ENCODE data around the gene STK33. TPM values are rescaled to one million over a fixed set of nuclear protein-coding genes. Genes with fewer than 3 reads are reported as not detected.
A peak's percentile ranks its signal among the peaks of the same experiment; 100 is the strongest.

The STK33 gene
- polyA plus RNA-seq, 3 donors, result 25.3 to 34.5 (median 25.9) TPM

- no peak for DNase-seq (ENCODE audit: low read depth in 3 of 3, low spot score in 2 of 3)
Observed at GRCh38 chr11:8442301-8442700, 151.7 kb downstream of the STK33 start.

- no peak for DNase-seq (ENCODE audit: low read depth in 3 of 3, low spot score in 2 of 3)
Observed at GRCh38 chr11:8440649-8441048, 153.4 kb downstream of the STK33 start.

- DNase-seq (ENCODE audit: low read depth in 3 of 3, low spot score in 2 of 3), result no peak
Observed at GRCh38 chr11:8429483-8429882, 164.5 kb downstream of the STK33 start.

GRCh38 chr11:8426076-8426475 is 168.0 kb downstream of the STK33 start:
- DNase-seq (ENCODE audit: low read depth in 3 of 3, low spot score in 2 of 3), result no peak

- no peak for DNase-seq (ENCODE audit: low read depth in 3 of 3, low spot score in 2 of 3)
Observed at GRCh38 chr11:8415195-8415594, 178.8 kb downstream of the STK33 start.

- no peak for DNase-seq (ENCODE audit: low read depth in 3 of 3, low spot score in 2 of 3)
Observed at GRCh38 chr11:8408151-8408941, 185.7 kb downstream of the STK33 start.

GRCh38 chr11:8403310-8403709 is 190.7 kb downstream of the STK33 start:
- no peak for DNase-seq (ENCODE audit: low read depth in 3 of 3, low spot score in 2 of 3)

- no peak for DNase-seq (ENCODE audit: low read depth in 3 of 3, low spot score in 2 of 3)
Observed at GRCh38 chr11:8392886-8393285, 201.1 kb downstream of the STK33 start.

- DNase-seq (ENCODE audit: low read depth in 3 of 3, low spot score in 2 of 3), result no peak
Observed at GRCh38 chr11:8392166-8392565, 201.9 kb downstream of the STK33 start.

- DNase-seq (ENCODE audit: low read depth in 3 of 3, low spot score in 2 of 3), result no peak
Observed at GRCh38 chr11:8390851-8391612, 203.0 kb downstream of the STK33 start.

- DNase-seq (ENCODE audit: low read depth in 3 of 3, low spot score in 2 of 3), result peak in 1 of 3 donors; percentile 13
Observed at GRCh38 chr11:8389029-8389996, 204.7 kb downstream of the STK33 start.

- DNase-seq (ENCODE audit: low read depth in 3 of 3, low spot score in 2 of 3), result no peak
Observed at GRCh38 chr11:8387693-8388092, 206.3 kb downstream of the STK33 start.

- DNase-seq (ENCODE audit: low read depth in 3 of 3, low spot score in 2 of 3), result no peak
Observed at GRCh38 chr11:8387141-8387540, 206.9 kb downstream of the STK33 start.

- no peak for DNase-seq (ENCODE audit: low read depth in 3 of 3, low spot score in 2 of 3)
Observed at GRCh38 chr11:8386134-8386864, 207.7 kb downstream of the STK33 start.

GRCh38 chr11:8384199-8384821 is 209.7 kb downstream of the STK33 start:
- DNase-seq (ENCODE audit: low read depth in 3 of 3, low spot score in 2 of 3), result peak in 2 of 3 donors; percentile 37 to 41

- DNase-seq (ENCODE audit: low read depth in 3 of 3, low spot score in 2 of 3), result no peak
Observed at GRCh38 chr11:8383627-8384026, 210.4 kb downstream of the STK33 start.

GRCh38 chr11:8383227-8383626 is 210.8 kb downstream of the STK33 start:
- DNase-seq (ENCODE audit: low read depth in 3 of 3, low spot score in 2 of 3), result no peak

GRCh38 chr11:8382436-8383053 is 211.5 kb downstream of the STK33 start:
- DNase-seq (ENCODE audit: low read depth in 3 of 3, low spot score in 2 of 3), result no peak

GRCh38 chr11:8381871-8382396 is 212.1 kb downstream of the STK33 start:
- DNase-seq (ENCODE audit: low read depth in 3 of 3, low spot score in 2 of 3), result no peak

Measured in right renal cortex interstitium (tissue), 3 donors.